Astrocyte (in vitro differentiated cells and primary cell): Measurements from ENCODE around the gene BLOC1S4.

ENCODE experiments used
- EZH2 ChIP-seq: IDR thresholded peaks from 2 replicates; pipeline ENCODE4 v1.6.1; 2012; ENCODE audit warnings: mild to moderate bottlenecking, low read length, inconsistent platforms; ENCODE audit not compliant: insufficient read depth
- TF ChIP-seq, protein P1 (sequence below): IDR thresholded peaks from 2 replicates; pipeline ENCODE4 v1.5.1; 2011; ENCODE audit warnings: low read depth, mild to moderate bottlenecking, inconsistent platforms, low read length, moderate library complexity; ENCODE audit not compliant: insufficient read depth

DNA sequence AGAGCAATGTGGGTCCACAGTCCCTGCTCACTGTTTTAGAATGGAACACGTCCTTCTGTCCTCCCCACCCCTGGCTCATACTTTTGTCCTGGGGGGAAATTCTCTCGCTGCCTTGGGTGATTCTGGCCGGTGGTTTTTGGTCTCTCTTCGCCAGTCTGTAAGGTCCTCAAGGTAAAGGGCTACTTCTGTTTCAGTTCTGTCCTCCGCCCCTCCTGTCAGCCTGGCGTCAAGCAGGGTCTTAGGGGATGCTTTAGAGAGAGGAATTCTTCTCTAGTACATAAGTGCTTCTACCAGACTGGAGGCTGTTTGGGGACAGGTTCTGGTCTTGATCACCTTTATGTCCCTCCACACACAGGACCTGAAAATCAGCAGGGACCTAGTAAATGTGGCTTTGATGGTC lies 5.7 kb upstream of the BLOC1S4 start:
- TF ChIP-seq, protein P1, sequence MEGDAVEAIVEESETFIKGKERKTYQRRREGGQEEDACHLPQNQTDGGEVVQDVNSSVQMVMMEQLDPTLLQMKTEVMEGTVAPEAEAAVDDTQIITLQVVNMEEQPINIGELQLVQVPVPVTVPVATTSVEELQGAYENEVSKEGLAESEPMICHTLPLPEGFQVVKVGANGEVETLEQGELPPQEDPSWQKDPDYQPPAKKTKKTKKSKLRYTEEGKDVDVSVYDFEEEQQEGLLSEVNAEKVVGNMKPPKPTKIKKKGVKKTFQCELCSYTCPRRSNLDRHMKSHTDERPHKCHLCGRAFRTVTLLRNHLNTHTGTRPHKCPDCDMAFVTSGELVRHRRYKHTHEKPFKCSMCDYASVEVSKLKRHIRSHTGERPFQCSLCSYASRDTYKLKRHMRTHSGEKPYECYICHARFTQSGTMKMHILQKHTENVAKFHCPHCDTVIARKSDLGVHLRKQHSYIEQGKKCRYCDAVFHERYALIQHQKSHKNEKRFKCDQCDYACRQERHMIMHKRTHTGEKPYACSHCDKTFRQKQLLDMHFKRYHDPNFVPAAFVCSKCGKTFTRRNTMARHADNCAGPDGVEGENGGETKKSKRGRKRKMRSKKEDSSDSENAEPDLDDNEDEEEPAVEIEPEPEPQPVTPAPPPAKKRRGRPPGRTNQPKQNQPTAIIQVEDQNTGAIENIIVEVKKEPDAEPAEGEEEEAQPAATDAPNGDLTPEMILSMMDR: no peak
- TF ChIP-seq EZH2: no peak
